Endothelial cell of umbilical vein (primary cell): ENCODE data around the gene MANBA. TPM values are rescaled to one million over a fixed set of nuclear protein-coding genes. Genes with fewer than 3 reads are reported as not detected.

ENCODE experiments used
- BruUV-seq: library from RNA; stranded (reverse); fragments of 400-500 nt; replicated peaks from 2 replicates; lab custom pipeline; 2021; lab: Mats Ljungman, UMichigan
- CTCF ChIA-PET: fragments of 300-600, 350-600 bp; sonication (Branson Sonifier 250); formaldehyde crosslinking; loops from one replicate; lab custom pipeline; 2021; ENCODE audit warnings: antibody characterized with exemption, inconsistent platforms; lab: Charles Lee
- POLR2A ChIA-PET: fragments of 300-600, 350-600 bp; sonication (Branson Sonifier 250); formaldehyde crosslinking; loops from one replicate; lab custom pipeline; 2021; ENCODE audit warnings: antibody characterized with exemption, inconsistent platforms; lab: Charles Lee
- DNase-seq: peaks from one replicate; pipeline ENCODE4 v3.0.0-alpha.2; 2011; ENCODE audit warnings: low read depth, low spot score
- FAIRE-seq: peaks from 2 replicates; lab custom pipeline; 2011; peaks lifted over from hg19 to GRCh38; lab: Jason Lieb, UNC
- H2AFZ ChIP-seq: 2 replicates; pipeline ENCODE4 v1.6.0; 2012; ENCODE audit warnings: low read depth, low read length, control low read depth, inconsistent platforms
- H3K27ac ChIP-seq: 2 replicates; pipeline ENCODE4 v1.5.1; 2011; ENCODE audit warnings: low read depth, mild to moderate bottlenecking, control low read depth, low read length, moderate library complexity; ENCODE audit not compliant: insufficient read depth
- H3K27me3 ChIP-seq, 2 experiments: 2 replicates each; pipeline versions ENCODE4 v1.6.0 to v1.6.1; 2011; ENCODE audit warnings: low read length in 2 of 2, mixed read lengths in 1 of 2; ENCODE audit not compliant: control insufficient read depth in 2 of 2, insufficient read depth in 2 of 2
- H3K36me3 ChIP-seq, 2 experiments: 2 replicates in 1 of 2; 3 replicates in 1 of 2; pipeline ENCODE4 v1.5.1; 2011; ENCODE audit warnings: low read length in 2 of 2, mild to moderate bottlenecking in 1 of 2, moderate library complexity in 1 of 2; ENCODE audit not compliant: control insufficient read depth in 2 of 2, insufficient read depth in 2 of 2; ENCODE audit errors: extremely low read depth in 1 of 2
- H3K4me1 ChIP-seq: 3 replicates; pipeline ENCODE4 v1.5.1; 2011; ENCODE audit warnings: mild to moderate bottlenecking, low read length; ENCODE audit not compliant: control insufficient read depth, insufficient read depth; ENCODE audit errors: extremely low read depth
- H3K4me2 ChIP-seq: 2 replicates; pipeline ENCODE4 v1.6.1; 2011; ENCODE audit warnings: low read length, control low read depth, mixed read lengths; ENCODE audit not compliant: insufficient read depth
- H3K4me3 ChIP-seq, 3 experiments: fragments of 200-600 bp in 1 of 3; sonication (generic), shearing (Covaris generic) in 1 of 3; replicated peaks in 1 of 3; 2 replicates each; pipeline ENCODE4 v1.5.1; 2011 to 2016; ENCODE audit warnings: control low read depth in 3 of 3, low read length in 3 of 3, mild to moderate bottlenecking in 2 of 3, inconsistent platforms in 1 of 3, low read depth in 1 of 3, moderate library complexity in 1 of 3; ENCODE audit not compliant: insufficient read depth in 1 of 3
- H3K79me2 ChIP-seq: 2 replicates; pipeline ENCODE4 v1.6.0; 2012; ENCODE audit warnings: low read length, inconsistent platforms; ENCODE audit not compliant: control insufficient read depth, insufficient read depth
- H3K9ac ChIP-seq: replicated peaks from 2 replicates; pipeline ENCODE3; 2011; ENCODE audit warnings: low read length, control low read depth; ENCODE audit not compliant: insufficient read depth; ENCODE audit errors: extremely low read depth
- H3K9me1 ChIP-seq: replicated peaks from 3 replicates; pipeline ENCODE4 v1.6.0; 2011; ENCODE audit warnings: mild to moderate bottlenecking, low read length; ENCODE audit not compliant: control insufficient read depth, insufficient read depth; ENCODE audit errors: extremely low read depth
- H3K9me3 ChIP-seq: replicated peaks from 2 replicates; pipeline ENCODE4 v1.5.1; 2012; ENCODE audit warnings: low read length, inconsistent platforms; ENCODE audit not compliant: control insufficient read depth, insufficient read depth
- H4K20me1 ChIP-seq: replicated peaks from 2 replicates; pipeline ENCODE3; 2011; ENCODE audit warnings: mild to moderate bottlenecking, low read length; ENCODE audit not compliant: control insufficient read depth, insufficient read depth; ENCODE audit errors: extremely low read depth
- EZH2 ChIP-seq: IDR thresholded peaks from 2 replicates; pipeline ENCODE4 v1.6.1; 2012; ENCODE audit warnings: borderline replicate concordance, low read depth, mild to moderate bottlenecking, moderate library complexity, low read length, inconsistent platforms; ENCODE audit not compliant: severe bottlenecking
- FOS ChIP-seq: IDR thresholded peaks from 2 replicates; pipeline ENCODE4 v1.6.1; 2011; ENCODE audit warnings: mild to moderate bottlenecking, low read length, moderate library complexity, borderline replicate concordance; ENCODE audit not compliant: insufficient read depth
- GATA2 ChIP-seq: IDR thresholded peaks from 2 replicates; pipeline ENCODE4 v1.7.0; 2011; ENCODE audit warnings: low read depth, mild to moderate bottlenecking, moderate library complexity, mixed read lengths, low read length; ENCODE audit not compliant: insufficient read length, insufficient read depth
- MYC ChIP-seq: IDR thresholded peaks from one replicate; pipeline ENCODE4 v1.6.1; 2011; ENCODE audit warnings: mild to moderate bottlenecking, low read depth, low read length
- POLR2A ChIP-seq: IDR thresholded peaks from 2 replicates; pipeline ENCODE4 v1.6.1; 2012; ENCODE audit warnings: low read depth, mild to moderate bottlenecking, control low read depth, low read length
- POLR2AphosphoS5 ChIP-seq: IDR thresholded peaks from 2 replicates; pipeline ENCODE4 v1.6.1; 2012; ENCODE audit warnings: low read depth, mild to moderate bottlenecking, control low read depth, low read length, moderate library complexity; ENCODE audit not compliant: insufficient read depth
- dilution Hi-C: fragments of 300-500 bp; cut with MboI; formaldehyde crosslinking; loops from one replicate; pipeline ENCODE4 v1.15.0; 2019; ENCODE audit warnings: low sequenced_read_pairs; ENCODE audit not compliant: extremely low pct_ligation_motif_present
- intact Hi-C: fragments of 100-400 bp; cut with micrococcal nuclease; formaldehyde crosslinking; loops from one replicate; pipeline ENCODE4 v1.10.0; 2022
- polyA plus RNA-seq, 4 experiments: library from polyadenylated mRNA; depleted of rRNA in 3 of 4; stranded (reverse) in 3 of 4; unstranded in 1 of 4; fragments of >200 nt; gene quantifications; 2 replicates each; pipeline versions ENCODE4 v1.2.1 to v1.2.3, GENCODE V29; 2011 to 2012; ENCODE audit warnings: missing spikeins in 1 of 4
- total RNA-seq: library from RNA; stranded (reverse); gene quantifications from 2 replicates; pipeline ENCODE4 v1.2.3, GENCODE V29; 2021
- TF ChIP-seq, protein P1 (sequence below), 2 donors: IDR thresholded peaks; 1 replicate in 1 of 2; 2 replicates in 1 of 2; pipeline ENCODE4 v1.5.1; 2011; ENCODE audit warnings: low read length in 2 of 2, mild to moderate bottlenecking in 2 of 2, moderate library complexity in 2 of 2, control low read depth in 1 of 2, inconsistent platforms in 1 of 2, low read depth in 1 of 2; ENCODE audit not compliant: insufficient read depth in 1 of 2; ENCODE audit errors: extremely low read depth in 1 of 2
- TF ChIP-seq, protein P2 (sequence below): IDR thresholded peaks from 2 replicates; pipeline ENCODE4 v1.6.1; 2011; ENCODE audit not compliant: insufficient read depth, insufficient read length

MANBA gene
- total and polyA plus RNA-seq, 2 donors (not counting 3 experiments of a cell fraction or from before 2014, with no cell fraction given) = 5.6 to 7.7 TPM

DNA sequence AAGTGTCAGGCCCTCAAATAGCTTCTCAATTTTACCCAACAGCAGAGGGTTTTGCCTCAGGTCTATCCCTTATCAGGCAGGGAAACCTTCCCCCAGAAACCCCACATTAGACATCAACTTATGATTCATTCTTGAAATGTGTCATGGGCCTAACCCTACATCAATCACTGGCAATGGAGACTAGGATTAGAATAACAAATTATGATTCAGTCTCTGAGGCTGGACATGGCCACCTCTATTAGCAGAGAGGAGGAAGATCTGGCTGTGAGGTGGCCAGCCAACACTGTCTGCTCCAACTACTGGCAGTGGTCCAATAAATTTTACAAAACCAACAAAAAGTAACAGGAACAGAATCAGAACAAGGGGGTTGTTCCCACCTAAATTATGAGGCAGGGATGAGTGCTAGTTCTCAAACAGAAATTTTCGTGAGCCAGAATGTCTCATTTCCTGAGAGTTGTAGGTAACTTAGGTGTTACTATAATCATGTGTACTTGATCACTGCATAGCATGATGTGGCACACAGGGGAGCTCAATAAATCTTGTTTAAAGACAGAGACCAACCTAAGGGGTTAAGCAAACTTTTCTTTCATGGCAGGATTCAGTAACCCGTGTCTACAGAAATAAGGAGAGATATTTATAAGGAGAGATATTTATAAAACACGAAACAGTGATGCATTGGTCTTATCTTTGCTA, 132.8 kb downstream of the MANBA start:
- no peaks in the 10 kb centered on the region for H3K27me3 ChIP-seq
- no peak overlapping the region for H2AFZ ChIP-seq
- no TSS peak for BruUV-seq
- H3K36me3 ChIP-seq = no peaks in the 10 kb centered on the region
- CTCF ChIA-PET = interaction anchor here (0.7 to 1.6 kb wide), 3 partner anchors 12 to 472 kb away, joined by 3 to 5 read pairs (median 3); partner anchors contain the start of gene BDH2
- DNase-seq = peak; percentile 68
- H3K4me3 ChIP-seq = no peak overlapping the region
- H3K27ac ChIP-seq = no peak overlapping the region
- no peaks in the 10 kb centered on the region for H3K9me1 ChIP-seq
- dilution Hi-C loops (no loop called here), intact Hi-C loops (loop anchor here (5.0 to 10.0 kb wide), 2 partner anchors 126 to 283 kb away; partner anchors contain the start of genes NFKB1 and SLC39A8)
- POLR2A ChIA-PET = no interaction called here
- peak overlapping the region; percentile 20 for H3K4me2 ChIP-seq
- peaks cover 32% of the 10 kb centered on the region for H3K4me1 ChIP-seq
- H3K9ac ChIP-seq = no peak overlapping the region
- peak; percentile 74 for TF ChIP-seq GATA2
- TF ChIP-seq POLR2AphosphoS5 = no peak
- TF ChIP-seq FOS = peak; percentile 96
- peak; percentile 66 for FAIRE-seq
- no peaks in the 10 kb centered on the region for H4K20me1 ChIP-seq
- no peaks in the 10 kb centered on the region for H3K9me3 ChIP-seq
- no peaks in the 10 kb centered on the region for H3K79me2 ChIP-seq

DNA sequence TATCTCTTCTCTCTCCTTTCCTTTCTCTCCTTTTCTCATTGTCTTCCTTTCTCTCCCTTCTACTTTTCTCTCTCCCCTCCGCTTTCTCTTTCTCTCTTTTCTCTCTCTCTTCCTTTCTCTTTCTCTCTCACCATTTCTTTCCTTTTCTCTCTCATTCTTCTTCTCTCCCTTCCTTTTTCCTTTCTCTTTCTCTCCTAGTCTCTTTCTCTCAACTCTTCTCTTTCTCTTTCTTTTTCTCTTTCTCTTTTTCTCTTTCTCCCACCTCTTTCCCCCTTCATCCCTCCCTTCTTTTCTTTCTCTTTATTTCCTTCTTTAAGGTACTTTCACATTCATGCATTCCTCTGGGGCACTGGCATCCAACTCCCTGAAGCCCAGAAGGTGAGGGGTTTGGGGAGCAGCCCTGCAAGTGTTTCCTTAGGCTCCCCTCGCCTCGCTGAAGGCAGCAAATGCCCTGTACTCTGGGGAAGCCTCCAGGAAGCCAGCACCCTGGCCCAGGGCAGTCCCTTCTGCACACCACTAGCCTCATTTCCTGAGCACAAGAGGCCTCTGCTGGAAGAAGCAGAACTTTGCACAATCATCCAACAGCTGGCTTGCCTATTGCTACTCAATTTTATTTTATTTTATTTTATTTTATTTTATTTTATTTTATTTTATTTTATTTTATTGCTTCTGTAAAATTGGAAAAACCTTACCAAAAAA, 135.4 kb downstream of the MANBA start:
- H3K79me2 ChIP-seq = no peaks in the 10 kb centered on the region
- CTCF ChIA-PET = interaction anchor here (0.6 to 2.4 kb wide), 9 partner anchors 13 to 384 kb away, joined by 3 to 9 read pairs (median 4); no protein-coding TSS in a partner anchor
- peaks cover 18% of the 10 kb centered on the region for H3K4me1 ChIP-seq
- H3K9ac ChIP-seq = no peak overlapping the region
- dilution Hi-C loops = no loop called here
- intact Hi-C loops = loop anchor here (1.0 to 10.0 kb wide), 4 partner anchors 123 to 281 kb away; partner anchors contain the start of genes NFKB1 and SLC39A8
- no TSS peak for BruUV-seq
- H3K4me3 ChIP-seq = no peak overlapping the region
- POLR2A ChIA-PET = no interaction called here
- TF ChIP-seq POLR2A = no peak
- no peak for TF ChIP-seq FOS
- TF ChIP-seq POLR2AphosphoS5 = no peak
- TF ChIP-seq, protein P1, sequence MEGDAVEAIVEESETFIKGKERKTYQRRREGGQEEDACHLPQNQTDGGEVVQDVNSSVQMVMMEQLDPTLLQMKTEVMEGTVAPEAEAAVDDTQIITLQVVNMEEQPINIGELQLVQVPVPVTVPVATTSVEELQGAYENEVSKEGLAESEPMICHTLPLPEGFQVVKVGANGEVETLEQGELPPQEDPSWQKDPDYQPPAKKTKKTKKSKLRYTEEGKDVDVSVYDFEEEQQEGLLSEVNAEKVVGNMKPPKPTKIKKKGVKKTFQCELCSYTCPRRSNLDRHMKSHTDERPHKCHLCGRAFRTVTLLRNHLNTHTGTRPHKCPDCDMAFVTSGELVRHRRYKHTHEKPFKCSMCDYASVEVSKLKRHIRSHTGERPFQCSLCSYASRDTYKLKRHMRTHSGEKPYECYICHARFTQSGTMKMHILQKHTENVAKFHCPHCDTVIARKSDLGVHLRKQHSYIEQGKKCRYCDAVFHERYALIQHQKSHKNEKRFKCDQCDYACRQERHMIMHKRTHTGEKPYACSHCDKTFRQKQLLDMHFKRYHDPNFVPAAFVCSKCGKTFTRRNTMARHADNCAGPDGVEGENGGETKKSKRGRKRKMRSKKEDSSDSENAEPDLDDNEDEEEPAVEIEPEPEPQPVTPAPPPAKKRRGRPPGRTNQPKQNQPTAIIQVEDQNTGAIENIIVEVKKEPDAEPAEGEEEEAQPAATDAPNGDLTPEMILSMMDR (IDR thresholded peaks at IDR 0.05; ENCODE audit: extremely low read depth in 1 of 2, insufficient read depth in 1 of 2, low read depth in 1 of 2, low read length in 2 of 2) = peak in 1 of 2 donors; percentile 25
- TF ChIP-seq, protein P2, sequence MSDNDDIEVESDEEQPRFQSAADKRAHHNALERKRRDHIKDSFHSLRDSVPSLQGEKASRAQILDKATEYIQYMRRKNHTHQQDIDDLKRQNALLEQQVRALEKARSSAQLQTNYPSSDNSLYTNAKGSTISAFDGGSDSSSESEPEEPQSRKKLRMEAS = no peak
- no peak for TF ChIP-seq EZH2
- peak; percentile 24 for TF ChIP-seq MYC
- no peaks in the 10 kb centered on the region for H3K9me3 ChIP-seq
- no peaks in the 10 kb centered on the region for H4K20me1 ChIP-seq
- no peak overlapping the region for H3K27ac ChIP-seq
- peak overlapping the region; percentile 35 for H3K4me2 ChIP-seq
- peak; percentile 90 for FAIRE-seq
- no peaks in the 10 kb centered on the region for H3K36me3 ChIP-seq
- no peaks in the 10 kb centered on the region for H3K9me1 ChIP-seq
- peak overlapping the region; percentile 75 for H2AFZ ChIP-seq
- peak; percentile 23 for DNase-seq
- H3K27me3 ChIP-seq = no peaks in the 10 kb centered on the region
